CD14-positive monocyte (primary cell): ENCODE results near the gene NEUROD2. TPM values are rescaled to one million over a fixed set of nuclear protein-coding genes. Genes with fewer than 3 reads are reported as not detected.
A peak's percentile ranks its signal among the peaks of the same experiment; 100 is the strongest.

Experiments
- DNase-seq, 3 donors: peaks; one replicate each; pipeline ENCODE4 v3.0.0-alpha.2; 2011 to 2022
- H2AFZ ChIP-seq: 2 replicates; pipeline ENCODE4 v1.6.0; 2012; ENCODE audit warnings: mild to moderate bottlenecking, low read depth, low read length, inconsistent platforms; ENCODE audit not compliant: insufficient read depth, poor library complexity, severe bottlenecking
- H3K27ac ChIP-seq, 2 donors: 1 replicate in 1 of 2; 2 replicates in 1 of 2; pipeline ENCODE4 v1.5.1; 2012 to 2013; ENCODE audit warnings: low read length in 2 of 2, control low read depth in 1 of 2, inconsistent platforms in 1 of 2, low read depth in 1 of 2, mild to moderate bottlenecking in 1 of 2
- H3K27me3 ChIP-seq, 2 donors: one replicate each; pipeline versions ENCODE4 v1.6.0 to v1.6.1; 2011 to 2013; ENCODE audit warnings: low read length in 2 of 2; ENCODE audit not compliant: control insufficient read depth in 2 of 2, insufficient read depth in 2 of 2
- H3K36me3 ChIP-seq, 2 donors: replicated peaks in 1 of 2; 1 replicate in 1 of 2; 2 replicates in 1 of 2; pipeline versions ENCODE4 v1.5.1 to v1.6.1; 2012 to 2013; ENCODE audit warnings: low read length in 2 of 2, control low read depth in 1 of 2, inconsistent platforms in 1 of 2, mild to moderate bottlenecking in 1 of 2; ENCODE audit not compliant: insufficient read depth in 2 of 2, control insufficient read depth in 1 of 2
- H3K4me1 ChIP-seq, 2 donors: 1 replicate in 1 of 2; 2 replicates in 1 of 2; pipeline versions ENCODE4 v1.5.1 to v1.6.1; 2012 to 2013; ENCODE audit warnings: low read length in 2 of 2, control low read depth in 1 of 2, inconsistent platforms in 1 of 2, mild to moderate bottlenecking in 1 of 2, moderate library complexity in 1 of 2; ENCODE audit not compliant: insufficient read depth in 2 of 2, control insufficient read depth in 1 of 2
- H3K4me2 ChIP-seq: replicated peaks from 2 replicates; pipeline ENCODE3; 2012; ENCODE audit warnings: low read length, moderate library complexity, mild to moderate bottlenecking; ENCODE audit not compliant: poor library complexity, severe bottlenecking; ENCODE audit errors: extremely low read depth
- H3K4me3 ChIP-seq, 3 experiments: fragments of 200-600 bp in 1 of 3; sonication (generic) in 1 of 3; replicated peaks in 1 of 3; 1 replicate in 2 of 3; 2 replicates in 1 of 3; pipeline ENCODE4 v1.5.1; 2011 to 2013; ENCODE audit warnings: low read length in 3 of 3, mild to moderate bottlenecking in 3 of 3, control low read depth in 2 of 3, low read depth in 2 of 3, inconsistent platforms in 1 of 3, moderate library complexity in 1 of 3
- H3K79me2 ChIP-seq: 2 replicates; pipeline ENCODE4 v1.6.0; 2012; ENCODE audit warnings: mild to moderate bottlenecking, control low read depth, inconsistent platforms, low read length, moderate library complexity; ENCODE audit not compliant: insufficient read depth
- H3K9ac ChIP-seq: 2 replicates; pipeline ENCODE4 v1.6.0; 2017; ENCODE audit warnings: low read length, mild to moderate bottlenecking; ENCODE audit not compliant: insufficient read depth, poor library complexity, severe bottlenecking
- H3K9me3 ChIP-seq, 2 donors: replicated peaks in 1 of 2; 1 replicate in 1 of 2; 2 replicates in 1 of 2; pipeline versions ENCODE4 v1.5.1 to v1.6.1; 2012 to 2013; ENCODE audit warnings: low read length in 2 of 2, control low read depth in 1 of 2; ENCODE audit not compliant: control insufficient read depth in 1 of 2, insufficient read depth in 1 of 2
- H4K20me1 ChIP-seq: 2 replicates; pipeline ENCODE4 v1.6.0; 2012; ENCODE audit warnings: mild to moderate bottlenecking, low read length, control low read depth, moderate library complexity; ENCODE audit not compliant: insufficient read depth
- H3K27ac Mint-ChIP-seq, 7 donors: one replicate each; pipeline ENCODE4 v1.8.0; 2020; ENCODE audit warnings: mild to moderate bottlenecking in 7 of 7, mixed read lengths in 7 of 7, moderate library complexity in 6 of 7, inconsistent platforms in 2 of 7
- H3K27me3 Mint-ChIP-seq, 3 donors: one replicate each; pipeline ENCODE4 v1.8.0; 2021 to 2022; ENCODE audit warnings: low read depth in 3 of 3, mild to moderate bottlenecking in 3 of 3, mixed read lengths in 3 of 3, moderate library complexity in 3 of 3, inconsistent platforms in 1 of 3
- H3K36me3 Mint-ChIP-seq, 2 donors: one replicate each; pipeline ENCODE4 v1.8.0; 2020; ENCODE audit warnings: mixed read lengths in 2 of 2, inconsistent platforms in 1 of 2, mild to moderate bottlenecking in 1 of 2
- H3K4me1 Mint-ChIP-seq: one replicate; pipeline ENCODE4 v1.8.0; 2020; ENCODE audit warnings: mild to moderate bottlenecking, mixed read lengths
- H3K4me3 Mint-ChIP-seq, 2 donors: one replicate each; pipeline ENCODE4 v1.8.0; 2020; ENCODE audit warnings: mild to moderate bottlenecking in 2 of 2, mixed read lengths in 2 of 2, moderate library complexity in 1 of 2
- H3K9me3 Mint-ChIP-seq, 7 donors: one replicate each; pipeline ENCODE4 v1.8.0; 2020 to 2022; ENCODE audit warnings: mixed read lengths in 7 of 7, mild to moderate bottlenecking in 6 of 7, moderate library complexity in 6 of 7, inconsistent platforms in 2 of 7
- WGBS: methylation state at CpG from one replicate; pipeline ENCODE4 v1.1.5; 2013; ENCODE audit warnings: missing lambda C conversion rate; ENCODE audit not compliant: insufficient coverage; 5-methylcytosine and 5-hydroxymethylcytosine counted together
- intact Hi-C, 2 donors: fragments of 100-400 bp; cut with micrococcal nuclease; formaldehyde crosslinking; loops; one replicate each; pipeline versions ENCODE4 v1.15.0 to v1.15.1; 2023
- polyA plus RNA-seq, 3 donors: library from polyadenylated mRNA; depleted of rRNA in 1 of 3; unstranded in 2 of 3; stranded (reverse) in 1 of 3; fragments of 300-500 nt in 2 of 3; fragments of >200 nt in 1 of 3; fragmentation: Illumina TruSeq in 2 of 3; gene quantifications; 1 replicate in 2 of 3; 2 replicates in 1 of 3; pipeline ENCODE4 v1.2.3, GENCODE V29; 2012 to 2021
- TF ChIP-seq, protein P1 (sequence below): fragments of 200-600 bp; IDR thresholded peaks from one replicate; pipeline ENCODE4 v1.8.0; 2022; ENCODE audit warnings: antibody characterized with exemption, mild to moderate bottlenecking

Gene NEUROD2
- polyA plus RNA-seq, 3 donors: not detected

DNA sequence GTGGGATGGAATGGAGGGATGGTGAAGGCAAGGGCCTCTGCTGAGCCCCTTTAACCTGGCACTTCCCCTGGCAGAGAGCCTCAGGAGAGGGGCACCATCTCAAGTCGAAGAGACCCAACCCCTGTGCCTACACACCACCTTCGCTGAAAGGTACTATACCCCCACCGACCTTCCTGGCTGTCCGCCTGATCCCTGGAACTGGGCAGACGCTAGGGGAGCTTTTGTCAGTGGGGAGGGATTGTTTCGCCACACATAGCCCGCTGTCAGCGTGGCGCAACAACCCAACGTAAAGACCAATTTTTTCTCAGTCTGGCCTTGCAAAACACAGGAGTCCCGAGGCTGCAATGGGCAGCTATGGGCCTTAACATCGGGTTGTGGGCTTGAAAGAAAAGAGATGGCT lies 22.2 kb upstream of the NEUROD2 start:
- Histone ChIP-seq H3K9ac (no peak overlapping the region), H3K27ac (no peak overlapping the region), H3K9me3 (no peaks in the 10 kb centered on the region), H3K36me3 (no peaks in the 10 kb centered on the region), H3K4me3 (no peak overlapping the region), H3K27me3 (peaks cover 16 to 41% of the 10 kb centered on the region in 2 donors), H4K20me1 (no peaks in the 10 kb centered on the region), H3K4me1 (peaks cover 16 to 33% of the 10 kb centered on the region in 2 donors), H3K4me2 (peak overlapping the region; percentile 21), H2AFZ (no peak overlapping the region), H3K79me2 (no peaks in the 10 kb centered on the region)
- TF ChIP-seq, protein P1, sequence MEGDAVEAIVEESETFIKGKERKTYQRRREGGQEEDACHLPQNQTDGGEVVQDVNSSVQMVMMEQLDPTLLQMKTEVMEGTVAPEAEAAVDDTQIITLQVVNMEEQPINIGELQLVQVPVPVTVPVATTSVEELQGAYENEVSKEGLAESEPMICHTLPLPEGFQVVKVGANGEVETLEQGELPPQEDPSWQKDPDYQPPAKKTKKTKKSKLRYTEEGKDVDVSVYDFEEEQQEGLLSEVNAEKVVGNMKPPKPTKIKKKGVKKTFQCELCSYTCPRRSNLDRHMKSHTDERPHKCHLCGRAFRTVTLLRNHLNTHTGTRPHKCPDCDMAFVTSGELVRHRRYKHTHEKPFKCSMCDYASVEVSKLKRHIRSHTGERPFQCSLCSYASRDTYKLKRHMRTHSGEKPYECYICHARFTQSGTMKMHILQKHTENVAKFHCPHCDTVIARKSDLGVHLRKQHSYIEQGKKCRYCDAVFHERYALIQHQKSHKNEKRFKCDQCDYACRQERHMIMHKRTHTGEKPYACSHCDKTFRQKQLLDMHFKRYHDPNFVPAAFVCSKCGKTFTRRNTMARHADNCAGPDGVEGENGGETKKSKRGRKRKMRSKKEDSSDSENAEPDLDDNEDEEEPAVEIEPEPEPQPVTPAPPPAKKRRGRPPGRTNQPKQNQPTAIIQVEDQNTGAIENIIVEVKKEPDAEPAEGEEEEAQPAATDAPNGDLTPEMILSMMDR: peak; percentile 22
- H3K9me3 Mint-ChIP-seq: peaks cover 0 to 11% (median 2%) of the 10 kb centered on the region in 7 donors
- peak; percentile 66 to 68 (median 67) for DNase-seq
- WGBS: 5% methylated on average over 4 of the region's 12 CpGs
- peaks cover 42 to 53% (median 47%) of the 10 kb centered on the region in 3 donors for H3K27me3 Mint-ChIP-seq
- no peaks in the 10 kb centered on the region for H3K36me3 Mint-ChIP-seq
- peaks cover 27% of the 10 kb centered on the region for H3K4me1 Mint-ChIP-seq
- intact Hi-C loops: no loop called here
- H3K4me3 Mint-ChIP-seq: no peak overlapping the region
- H3K27ac Mint-ChIP-seq: peak overlapping the region in 3 of 7 donors; percentile 33 to 75 (median 68)

DNA sequence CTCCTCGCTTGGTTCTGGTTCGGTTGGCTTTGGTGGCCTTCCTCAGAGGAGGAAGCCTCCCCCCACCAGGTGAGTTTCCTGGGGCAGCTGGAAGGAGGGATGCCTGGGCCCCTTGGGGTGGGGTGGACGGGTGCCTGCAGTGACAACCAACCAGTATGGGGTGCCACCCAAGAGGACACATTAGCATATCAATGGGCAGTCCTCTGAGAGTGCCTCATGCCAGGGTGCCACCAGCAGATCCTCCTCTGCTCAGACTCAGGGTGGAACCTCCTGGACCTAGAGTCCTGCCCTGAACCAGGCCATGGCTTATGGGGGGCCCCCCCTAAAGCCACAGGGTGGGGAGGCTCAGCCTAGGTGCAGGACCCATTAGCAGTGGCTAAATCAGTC lies 21.8 kb upstream of the NEUROD2 start:
- peak overlapping the region in 1 of 7 donors; percentile 75 for H3K27ac Mint-ChIP-seq

More for the DNA sequence above, 21.8 kb upstream of the NEUROD2 start:
- Mint-ChIP-seq H3K36me3 (no peaks in the 10 kb centered on the region), H3K4me3 (no peak overlapping the region), H3K9me3 (peaks cover 0 to 11% (median 2%) of the 10 kb centered on the region in 7 donors), H3K4me1 (peaks cover 27% of the 10 kb centered on the region), H3K27me3 (peaks cover 46 to 58% (median 49%) of the 10 kb centered on the region in 3 donors)
- Histone ChIP-seq H3K36me3 (no peaks in the 10 kb centered on the region), H3K9me3 (no peaks in the 10 kb centered on the region), H3K9ac (no peak overlapping the region), H4K20me1 (no peaks in the 10 kb centered on the region), H3K27ac (no peak overlapping the region), H3K4me2 (peak overlapping the region; percentile 21), H3K4me3 (no peak overlapping the region), H3K79me2 (no peaks in the 10 kb centered on the region), H3K27me3 (peaks cover 16 to 45% of the 10 kb centered on the region in 2 donors), H2AFZ (no peak overlapping the region), H3K4me1 (peaks cover 14 to 30% of the 10 kb centered on the region in 2 donors)
- DNase-seq: no peak
- TF ChIP-seq, protein P1: no peak
- 80% methylated on average over 1 of the region's 3 CpGs for WGBS
- intact Hi-C loops: no loop called here
